Duodenal mucosa (tissue), 2 donors: Measurements from ENCODE around the gene PRRC2B.

ENCODE experiments used
- H3K27ac ChIP-seq: one replicate; pipeline ENCODE4 v1.7.0; 2013; ENCODE audit warnings: low read depth, low read length
- H3K27me3 ChIP-seq, 2 donors: one replicate each; pipeline ENCODE4 v1.7.0; 2013; ENCODE audit warnings: low read length in 2 of 2, control low read depth in 1 of 2; ENCODE audit not compliant: insufficient read depth in 2 of 2, control insufficient read depth in 1 of 2
- H3K36me3 ChIP-seq, 2 donors: one replicate each; pipeline ENCODE4 v1.7.0; 2013; ENCODE audit warnings: low read length in 2 of 2, control low read depth in 1 of 2; ENCODE audit not compliant: insufficient read depth in 2 of 2, control insufficient read depth in 1 of 2
- H3K4me1 ChIP-seq, 2 donors: one replicate each; pipeline ENCODE4 v1.7.0; 2013; ENCODE audit warnings: low read length in 2 of 2, control low read depth in 1 of 2; ENCODE audit not compliant: insufficient read depth in 2 of 2, control insufficient read depth in 1 of 2
- H3K4me3 ChIP-seq, 2 donors: one replicate each; pipeline ENCODE4 v1.7.0; 2013; ENCODE audit warnings: low read length in 2 of 2, low read depth in 1 of 2
- H3K9ac ChIP-seq, 2 donors: one replicate each; pipeline ENCODE4 v1.7.0; 2013; ENCODE audit warnings: low read length in 2 of 2, low read depth in 1 of 2
- H3K9me3 ChIP-seq, 2 donors: one replicate each; pipeline ENCODE4 v1.7.0; 2013; ENCODE audit warnings: low read length in 2 of 2, control low read depth in 1 of 2; ENCODE audit not compliant: control insufficient read depth in 1 of 2

PRRC2B gene

GRCh38 chr9:131481441-131482342, 87.8 kb downstream of the PRRC2B start:
- no peaks in the 10 kb centered on the region for H3K4me1 ChIP-seq
- peaks cover 70 to 96% of the 10 kb centered on the region in 2 donors for H3K36me3 ChIP-seq
- no peak overlapping the region for H3K9ac ChIP-seq

DNA sequence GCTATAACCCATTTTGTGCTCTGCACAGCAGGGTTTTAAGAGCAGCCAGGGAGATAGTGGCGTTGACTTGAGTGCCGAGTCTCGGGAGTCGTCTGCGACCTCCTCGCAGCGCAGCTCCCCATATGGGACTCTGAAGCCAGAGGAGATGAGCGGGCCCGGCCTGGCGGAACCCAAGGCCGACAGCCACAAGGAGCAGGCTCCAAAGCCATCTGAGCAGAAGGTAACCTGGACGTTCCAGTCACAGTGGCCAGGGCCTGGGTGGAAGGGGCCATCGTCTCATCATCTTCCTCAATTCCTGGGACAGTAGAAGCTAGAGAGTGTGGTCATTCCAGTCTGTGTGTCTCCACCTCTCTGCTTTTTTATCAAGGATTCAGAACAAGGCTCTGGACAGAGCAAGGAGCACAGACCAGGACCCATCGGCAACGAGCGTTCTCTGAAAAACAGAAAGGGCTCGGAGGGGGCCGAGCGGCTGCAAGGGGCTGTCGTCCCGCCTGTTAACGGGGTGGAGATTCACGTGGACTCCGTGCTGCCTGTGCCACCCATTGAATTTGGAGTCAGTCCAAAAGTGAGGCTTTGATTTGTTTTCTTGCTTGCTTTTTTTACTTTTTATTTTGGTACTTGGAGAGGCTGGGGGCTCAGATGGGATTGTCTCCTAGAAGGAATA, 88.6 kb downstream of the PRRC2B start:
- Histone ChIP-seq H3K4me1 (no peaks in the 10 kb centered on the region), H3K9me3 (no peaks in the 10 kb centered on the region), H3K27ac (no peak overlapping the region)

More at GRCh38 chr9:131481441-131482342, 87.8 kb downstream of the PRRC2B start:
- no peaks in the 10 kb centered on the region for H3K9me3 ChIP-seq
- H3K27ac ChIP-seq = no peak overlapping the region
- H3K27me3 ChIP-seq = no peaks in the 10 kb centered on the region
- H3K4me3 ChIP-seq = no peak overlapping the region

GRCh38 chr9:131483319-131484050, 89.6 kb downstream of the PRRC2B start:
- H3K27ac ChIP-seq = no peak overlapping the region

More for the DNA sequence above, 88.6 kb downstream of the PRRC2B start:
- Histone ChIP-seq H3K27me3 (no peaks in the 10 kb centered on the region), H3K4me3 (no peak overlapping the region), H3K36me3 (peaks cover 76 to 96% of the 10 kb centered on the region in 2 donors), H3K9ac (no peak overlapping the region)

GRCh38 chr9:131484051-131484445, 90.2 kb downstream of the PRRC2B start:
- Histone ChIP-seq H3K27ac (no peak overlapping the region), H3K36me3 (peaks cover 78 to 97% of the 10 kb centered on the region in 2 donors), H3K4me1 (no peaks in the 10 kb centered on the region), H3K4me3 (no peak overlapping the region), H3K27me3 (no peaks in the 10 kb centered on the region), H3K9ac (no peak overlapping the region), H3K9me3 (no peaks in the 10 kb centered on the region)

More at GRCh38 chr9:131483319-131484050, 89.6 kb downstream of the PRRC2B start:
- no peak overlapping the region for H3K4me3 ChIP-seq
- H3K4me1 ChIP-seq = no peaks in the 10 kb centered on the region
- H3K36me3 ChIP-seq = peaks cover 79 to 97% of the 10 kb centered on the region in 2 donors
- H3K9ac ChIP-seq = no peak overlapping the region
- no peaks in the 10 kb centered on the region for H3K9me3 ChIP-seq
- no peaks in the 10 kb centered on the region for H3K27me3 ChIP-seq

- Histone ChIP-seq H3K4me1 (no peaks in the 10 kb centered on the region), H3K36me3 (peaks cover 77 to 97% of the 10 kb centered on the region in 2 donors), H3K27me3 (no peaks in the 10 kb centered on the region)
These were observed 90.8 kb downstream of the PRRC2B start for GRCh38 chr9:131484560-131485185.

DNA sequence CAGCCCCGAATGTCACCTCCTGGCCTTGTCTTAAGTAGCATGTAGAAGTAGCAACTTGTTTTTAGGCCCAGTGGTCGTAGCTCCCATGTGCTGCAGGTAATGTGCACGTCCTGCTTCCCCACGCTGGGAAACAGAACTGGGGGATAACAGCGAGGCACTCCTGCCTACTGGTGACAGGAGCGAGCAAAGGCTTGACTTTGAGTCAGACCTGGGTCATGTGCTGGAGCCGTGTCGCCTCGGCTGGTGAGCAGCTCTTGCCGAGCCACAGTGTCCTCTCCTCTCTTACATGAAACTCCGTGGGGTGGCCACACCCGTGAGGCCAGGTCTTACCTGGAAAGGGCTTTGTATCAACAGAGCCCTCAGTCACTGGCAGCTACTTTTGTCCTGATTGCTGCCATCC, 91.3 kb downstream of the PRRC2B start:
- H3K27me3 ChIP-seq = no peaks in the 10 kb centered on the region
- no peaks in the 10 kb centered on the region for H3K4me1 ChIP-seq
- no peak overlapping the region for H3K4me3 ChIP-seq
- no peak overlapping the region for H3K9ac ChIP-seq
- H3K27ac ChIP-seq = no peak overlapping the region
- H3K36me3 ChIP-seq = peaks cover 79 to 97% of the 10 kb centered on the region in 2 donors
- H3K9me3 ChIP-seq = no peaks in the 10 kb centered on the region

More at GRCh38 chr9:131484560-131485185, 90.8 kb downstream of the PRRC2B start:
- Histone ChIP-seq H3K27ac (no peak overlapping the region), H3K9me3 (no peaks in the 10 kb centered on the region), H3K4me3 (no peak overlapping the region), H3K9ac (no peak overlapping the region)

DNA sequence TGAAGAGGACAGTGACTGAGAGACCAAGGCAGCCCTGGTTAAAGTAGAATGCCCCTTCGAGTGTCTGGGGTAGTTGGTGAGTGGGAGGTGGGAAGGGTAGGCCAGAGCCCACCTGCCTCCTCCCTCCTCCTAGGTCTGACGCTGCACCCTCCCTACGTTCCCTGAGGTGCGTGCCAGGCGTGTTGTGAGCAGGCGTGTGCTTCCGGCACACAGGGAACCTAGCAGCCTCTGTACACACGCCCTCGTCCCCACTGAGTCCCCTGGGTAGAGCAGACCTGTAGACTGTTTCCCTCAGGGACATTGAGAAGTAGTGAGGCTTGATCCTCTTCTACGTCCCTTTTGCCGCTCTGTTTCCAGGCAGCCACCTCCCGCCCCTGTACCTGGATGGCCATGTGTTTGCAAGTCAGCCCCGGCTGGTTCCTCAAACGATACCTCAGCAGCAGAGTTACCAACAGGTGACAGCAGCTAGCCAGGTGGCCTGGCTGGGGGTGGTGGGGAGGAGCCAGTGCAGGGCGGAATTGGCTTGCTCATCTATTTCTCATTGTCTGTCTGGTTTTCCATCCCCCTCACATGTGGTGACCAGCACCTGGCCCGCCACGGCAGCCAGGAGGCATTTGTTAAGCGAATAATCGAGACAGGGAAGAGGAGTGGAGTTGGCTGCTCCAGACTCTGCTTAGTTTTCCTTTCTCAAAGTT, 92.0 kb downstream of the PRRC2B start:
- Histone ChIP-seq H3K27me3 (no peaks in the 10 kb centered on the region), H3K9me3 (no peaks in the 10 kb centered on the region), H3K36me3 (peaks cover 81 to 97% of the 10 kb centered on the region in 2 donors), H3K4me3 (no peak overlapping the region), H3K27ac (no peak overlapping the region), H3K4me1 (no peaks in the 10 kb centered on the region), H3K9ac (no peak overlapping the region)

DNA sequence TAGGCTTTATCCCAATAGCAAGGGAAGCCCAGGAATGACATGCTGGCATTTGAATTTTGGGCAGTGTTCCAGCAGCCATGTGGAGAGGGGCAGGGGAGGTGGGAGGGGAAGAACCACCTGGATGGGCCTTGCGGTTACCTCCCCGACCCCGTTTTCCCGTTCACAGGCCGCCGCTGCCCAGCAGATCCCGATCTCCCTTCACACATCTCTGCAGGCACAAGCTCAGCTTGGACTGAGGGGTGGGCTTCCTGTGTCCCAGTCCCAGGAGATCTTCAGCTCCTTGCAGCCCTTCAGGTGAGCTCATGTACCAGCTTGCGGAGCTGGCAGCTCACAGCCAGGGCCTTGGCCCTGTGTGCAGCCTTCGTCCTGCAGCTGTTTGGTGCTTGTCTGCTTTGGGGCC, 93.1 kb downstream of the PRRC2B start:
- Histone ChIP-seq H3K36me3 (peaks cover 86 to 100% of the 10 kb centered on the region in 2 donors), H3K27me3 (no peaks in the 10 kb centered on the region), H3K4me3 (no peak overlapping the region), H3K9ac (no peak overlapping the region), H3K4me1 (no peaks in the 10 kb centered on the region), H3K9me3 (no peaks in the 10 kb centered on the region), H3K27ac (no peak overlapping the region)

- H3K9me3 ChIP-seq = no peaks in the 10 kb centered on the region
- H3K27ac ChIP-seq = no peak overlapping the region
- H3K27me3 ChIP-seq = no peaks in the 10 kb centered on the region
- H3K9ac ChIP-seq = no peak overlapping the region
- no peak overlapping the region for H3K4me3 ChIP-seq
- H3K36me3 ChIP-seq = peaks cover 83 to 100% of the 10 kb centered on the region in 2 donors
- H3K4me1 ChIP-seq = no peaks in the 10 kb centered on the region
These were observed 93.7 kb downstream of the PRRC2B start for GRCh38 chr9:131487621-131488031.
